HG03103 (cell line): ENCODE data around the gene CFAP53.
"Not testable (repeated sequence)": the region's sequence is repeated elsewhere in the genome, so short reads cannot be mapped to it uniquely, and the experiment has no call there.

Experiments
- ATAC-seq: cut with Tn5 transposase; IDR thresholded peaks from one replicate; pipeline ENCODE4 v1.9.1; 2021; ENCODE audit warnings: low read depth; ENCODE audit not compliant: unreplicated experiment

The CFAP53 gene

GRCh38 chr18:50288348-50289107, 22.2 kb upstream of the CFAP53 start:
- not testable (repeated sequence) for ATAC-seq

DNA sequence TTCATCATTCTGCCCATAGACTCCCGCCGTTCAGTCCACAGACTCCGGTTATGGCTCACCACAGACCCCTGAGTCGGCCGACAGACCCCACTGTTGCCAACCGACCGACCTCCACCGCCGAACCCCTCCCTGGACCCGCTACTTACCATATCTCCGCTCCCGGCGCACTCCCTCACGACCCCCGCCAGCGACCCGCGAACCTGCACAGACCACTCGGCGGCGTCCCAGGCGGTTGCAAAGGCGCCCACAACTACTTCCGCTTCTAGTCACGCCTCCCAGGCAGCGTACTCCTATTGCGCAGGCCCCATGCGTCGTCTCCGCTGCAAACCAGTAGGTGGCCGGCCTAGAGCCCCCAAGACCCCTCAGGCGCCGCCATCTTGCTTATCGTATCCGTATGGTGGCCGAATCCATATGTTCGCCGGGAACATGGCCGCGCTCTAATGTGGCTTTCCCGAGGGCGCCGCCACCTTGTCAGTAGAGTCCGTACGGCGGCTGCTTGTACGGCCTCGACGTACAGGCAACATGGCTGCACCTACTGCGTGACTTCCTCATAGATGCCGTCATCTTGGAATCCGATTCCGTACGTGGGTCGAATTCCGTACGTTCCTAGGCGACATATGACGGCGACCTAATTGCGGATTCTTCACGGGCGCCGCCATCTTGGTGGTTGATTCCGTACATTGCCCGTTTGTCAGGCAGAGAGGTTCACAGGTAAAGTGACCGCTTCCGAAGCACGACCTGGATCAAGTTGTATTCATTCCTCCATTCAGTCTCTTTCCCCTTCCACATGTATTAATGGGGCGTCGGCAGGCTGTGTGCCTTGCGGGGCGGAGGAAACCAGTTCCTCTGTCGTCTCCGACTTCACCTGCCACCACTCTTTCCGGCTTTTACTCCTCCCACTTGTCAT, 21.4 kb upstream of the CFAP53 start, which contains the start of gene CXXC1:
Gene CXXC1, minus strand, starts transcription at position 252 of the 907 bp plus-strand sequence. Its CDS starts 103 bp downstream, at position 149.
- ATAC-seq: peak; percentile 89

GRCh38 chr18:50287028-50287440, 20.7 kb upstream of the CFAP53 start:
- ATAC-seq: no peak

GRCh38 chr18:50286391-50287027, 20.2 kb upstream of the CFAP53 start:
- no peak for ATAC-seq

- no peak for ATAC-seq
Measured at GRCh38 chr18:50285631-50286321, 19.5 kb upstream of the CFAP53 start.

DNA sequence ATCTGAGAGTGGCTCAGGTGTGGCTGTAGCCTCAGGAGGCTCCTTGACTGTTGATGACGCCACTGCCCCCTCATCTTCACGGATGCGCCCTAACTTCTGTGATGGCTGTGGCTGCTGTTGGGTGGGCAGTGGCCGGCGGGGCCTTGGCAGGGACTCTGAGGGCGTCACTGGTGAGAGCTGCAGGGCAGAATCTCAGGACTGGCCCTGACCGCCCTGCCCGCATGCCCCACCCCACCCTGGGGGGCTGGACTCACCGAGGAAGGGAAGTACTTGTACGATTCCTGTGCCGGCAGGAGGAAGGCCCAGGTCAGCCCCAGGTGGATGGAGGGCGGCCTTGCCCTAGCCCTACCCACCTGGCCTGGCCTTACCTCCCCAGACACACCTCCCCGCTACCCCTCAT, 18.8 kb upstream of the CFAP53 start:
- no peak for ATAC-seq

DNA sequence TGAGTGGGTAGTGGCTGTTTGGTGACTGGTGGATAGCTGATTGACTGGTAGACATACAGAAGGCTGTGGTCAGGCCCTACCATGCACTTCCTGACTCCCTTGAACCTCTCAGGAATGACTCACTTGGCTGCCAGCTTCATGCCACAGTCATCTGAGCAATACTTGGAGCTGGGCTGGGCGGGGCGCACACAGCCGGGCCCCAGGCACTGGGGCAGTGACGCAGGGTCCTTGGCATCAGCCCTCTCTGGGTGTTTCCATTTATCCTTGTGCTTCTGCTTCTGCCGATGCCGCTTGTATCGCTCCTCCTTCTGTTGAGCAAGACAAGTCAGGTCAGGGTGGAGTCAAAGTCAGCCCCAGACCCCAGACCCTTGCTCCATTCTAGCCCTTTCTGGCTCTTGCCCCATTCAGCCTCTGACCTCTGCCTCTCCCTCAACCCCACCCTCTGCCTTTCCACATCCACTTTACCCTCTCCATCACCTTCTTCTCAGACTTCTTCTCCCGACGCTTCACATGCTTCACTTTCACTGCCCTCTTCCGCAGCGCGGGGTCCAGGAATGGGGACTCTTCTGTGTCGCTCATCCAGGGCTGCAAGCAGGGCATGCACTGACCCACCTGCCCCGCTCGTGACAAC, 18.1 kb upstream of the CFAP53 start:
- no peak for ATAC-seq

GRCh38 chr18:50283469-50284209, 17.3 kb upstream of the CFAP53 start:
- ATAC-seq: no peak

GRCh38 chr18:50282521-50283335, 16.4 kb upstream of the CFAP53 start:
- no peak for ATAC-seq

- ATAC-seq: no peak
Measured at GRCh38 chr18:50281972-50282520, 15.8 kb upstream of the CFAP53 start.

GRCh38 chr18:50281295-50281971, 15.1 kb upstream of the CFAP53 start, which contains the start of gene MBD1:
Gene MBD1 (minus strand): TSS chr18:50281523. CDS start chr18:50279992, 1,531 bp downstream.
- peak; percentile 92 for ATAC-seq

GRCh38 chr18:50280707-50281294, 14.5 kb upstream of the CFAP53 start:
- no peak for ATAC-seq

GRCh38 chr18:50279752-50280151, 13.5 kb upstream of the CFAP53 start:
- no peak for ATAC-seq

- ATAC-seq: no peak
Measured at GRCh38 chr18:50277942-50278341, 11.6 kb upstream of the CFAP53 start.

DNA sequence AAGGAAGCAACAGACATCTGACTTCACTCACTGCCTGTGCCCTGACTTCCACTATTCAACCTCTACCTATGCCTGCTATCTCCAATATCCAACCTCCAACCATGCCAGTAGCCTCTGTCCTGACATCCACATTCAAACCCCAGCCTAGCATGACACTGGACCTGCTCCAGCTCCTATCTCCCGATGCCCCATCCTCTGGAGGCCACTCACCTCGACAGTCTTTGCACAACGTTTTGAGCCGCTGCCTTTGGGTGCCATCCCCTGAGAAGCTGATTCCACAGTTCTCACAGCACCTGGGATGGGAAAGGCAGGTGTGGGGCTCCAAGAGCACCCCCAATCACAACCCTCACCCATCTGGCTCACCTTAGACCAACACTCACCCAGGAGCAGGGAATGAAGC, 10.2 kb upstream of the CFAP53 start:
- no peak for ATAC-seq

DNA sequence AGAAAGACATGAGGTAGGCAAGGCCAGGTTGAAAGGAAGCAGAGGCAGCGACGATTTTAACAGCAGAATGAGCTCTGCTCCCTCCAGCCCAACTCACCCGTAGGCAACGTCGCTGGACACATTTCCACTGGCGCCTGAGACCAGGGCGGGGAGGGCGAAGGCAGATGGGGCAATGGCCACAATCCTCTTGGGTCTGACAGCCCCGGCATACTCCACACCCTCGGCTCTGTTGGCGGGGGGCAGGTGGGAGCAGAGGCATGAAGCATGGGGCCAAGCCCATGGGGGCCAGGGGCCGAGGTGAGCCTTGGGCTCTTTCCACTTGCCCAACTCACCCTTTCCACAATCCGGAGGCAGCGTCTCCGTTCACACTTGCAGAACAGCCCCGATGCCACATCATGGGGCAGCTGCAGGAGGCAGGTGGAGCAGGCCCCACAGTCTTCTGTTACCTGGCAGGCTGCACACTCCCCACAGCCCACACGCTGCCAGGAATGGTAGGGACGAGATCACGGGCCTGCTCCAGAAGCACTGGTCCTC, 9.3 kb upstream of the CFAP53 start:
- ATAC-seq: no peak

DNA sequence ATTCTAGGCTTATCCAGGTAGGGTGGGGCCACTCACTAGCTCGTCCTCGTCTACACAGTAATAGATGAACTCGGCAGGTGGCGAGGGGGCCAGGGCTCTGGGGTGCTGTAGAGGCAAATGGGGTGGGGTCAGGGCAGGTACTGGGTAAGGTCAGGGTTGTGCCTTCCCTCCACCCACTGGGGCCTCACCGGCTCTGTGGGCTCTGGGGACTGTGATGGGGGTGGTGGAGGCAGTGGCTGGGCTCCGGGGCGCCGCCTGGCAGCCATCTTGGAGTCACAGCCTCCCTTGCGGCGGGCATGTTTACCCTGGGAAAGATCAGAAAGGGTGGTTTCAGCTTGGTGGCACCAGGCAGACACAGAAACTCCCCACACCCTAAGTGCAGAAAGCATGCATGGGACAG, 8.6 kb upstream of the CFAP53 start:
- no peak for ATAC-seq
